H9 (cell line): ENCODE results near the gene ANKFY1. TPM values are rescaled to one million over a fixed set of nuclear protein-coding genes. Genes with fewer than 3 reads are reported as not detected.

ENCODE experiments used
- DNase-seq: peaks from one replicate; pipeline ENCODE4 v3.0.0-alpha.2; 2017
- H2AFZ ChIP-seq: one replicate; pipeline ENCODE4 v1.6.1; 2013; ENCODE audit warnings: mild to moderate bottlenecking, low read length, control low read depth, moderate library complexity
- H2AK5ac ChIP-seq: 2 replicates; pipeline ENCODE4 v1.6.1; 2013; ENCODE audit warnings: low read length, control low read depth, mixed read lengths; ENCODE audit not compliant: insufficient read length
- H2BK120ac ChIP-seq: one replicate; pipeline ENCODE4 v1.6.1; 2013; ENCODE audit warnings: low read depth, mild to moderate bottlenecking, low read length, control low read depth, inconsistent platforms; ENCODE audit not compliant: poor library complexity, severe bottlenecking
- H2BK12ac ChIP-seq: 2 replicates; pipeline ENCODE4 v1.6.1; 2013; ENCODE audit warnings: low read length, control low read depth, mixed read lengths, low read depth; ENCODE audit not compliant: insufficient read length
- H2BK15ac ChIP-seq: 2 replicates; pipeline ENCODE4 v1.6.1; 2013; ENCODE audit warnings: low read depth, low read length, control low read depth
- H2BK20ac ChIP-seq: one replicate; pipeline ENCODE4 v1.6.1; 2013; ENCODE audit warnings: low read depth, mild to moderate bottlenecking, low read length, control low read depth, inconsistent platforms; ENCODE audit not compliant: poor library complexity, severe bottlenecking
- H2BK5ac ChIP-seq: 2 replicates; pipeline ENCODE4 v1.6.1; 2013; ENCODE audit warnings: low read length, control low read depth, mixed read lengths; ENCODE audit not compliant: insufficient read length
- H3K14ac ChIP-seq: 2 replicates; pipeline ENCODE4 v1.6.1; 2013; ENCODE audit warnings: low read length, control low read depth; ENCODE audit not compliant: insufficient read depth
- H3K18ac ChIP-seq: 2 replicates; pipeline ENCODE4 v1.6.1; 2013; ENCODE audit warnings: low read depth, mild to moderate bottlenecking, mixed read lengths, low read length, control low read depth; ENCODE audit not compliant: insufficient read length
- H3K23ac ChIP-seq: 2 replicates; pipeline ENCODE4 v1.6.1; 2013; ENCODE audit warnings: low read length, control low read depth, mixed read lengths, low read depth; ENCODE audit not compliant: insufficient read length
- H3K23me2 ChIP-seq: 2 replicates; pipeline ENCODE4 v1.6.1; 2013; ENCODE audit warnings: low read depth, mild to moderate bottlenecking, mixed read lengths, low read length, control low read depth; ENCODE audit not compliant: insufficient read length, poor library complexity, severe bottlenecking
- H3K27ac ChIP-seq: 2 replicates; pipeline ENCODE4 v1.5.1; 2013; ENCODE audit warnings: low read length, control low read depth, mixed read lengths, low read depth; ENCODE audit not compliant: insufficient read length
- H3K27me3 ChIP-seq: 2 replicates; pipeline ENCODE4 v1.6.1; 2013; ENCODE audit warnings: low read length, control low read depth, inconsistent platforms; ENCODE audit not compliant: insufficient read depth
- H3K4ac ChIP-seq: 2 replicates; pipeline ENCODE4 v1.6.1; 2013; ENCODE audit warnings: low read depth, mild to moderate bottlenecking, control low read depth, inconsistent platforms, low read length, moderate library complexity
- H3K4me1 ChIP-seq: 2 replicates; pipeline ENCODE4 v1.6.1; 2013; ENCODE audit warnings: low read length, control low read depth, inconsistent platforms; ENCODE audit not compliant: insufficient read depth
- H3K4me2 ChIP-seq: 2 replicates; pipeline ENCODE4 v1.6.1; 2013; ENCODE audit warnings: low read length, control low read depth, mixed read lengths; ENCODE audit not compliant: insufficient read length, insufficient read depth
- H3K56ac ChIP-seq: 2 replicates; pipeline ENCODE4 v1.6.1; 2013; ENCODE audit warnings: low read depth, mild to moderate bottlenecking, mixed read lengths, low read length, control low read depth; ENCODE audit not compliant: insufficient read length
- H3K79me1 ChIP-seq: 2 replicates; pipeline ENCODE4 v1.6.1; 2013; ENCODE audit warnings: low read depth, mild to moderate bottlenecking, moderate library complexity, low read length, control low read depth, inconsistent platforms; ENCODE audit not compliant: insufficient read depth, poor library complexity, severe bottlenecking
- H3K79me2 ChIP-seq: 2 replicates; pipeline ENCODE4 v1.6.1; 2013; ENCODE audit warnings: low read length, control low read depth, inconsistent platforms; ENCODE audit not compliant: insufficient read depth
- H3K9ac ChIP-seq: 2 replicates; pipeline ENCODE4 v1.6.1; 2013; ENCODE audit warnings: low read length, control low read depth, mixed read lengths; ENCODE audit not compliant: insufficient read length; ENCODE audit errors: extremely low read depth
- H3K9me3 ChIP-seq: one replicate; pipeline ENCODE4 v1.6.1; 2013; ENCODE audit warnings: low read depth, low read length, inconsistent platforms; ENCODE audit not compliant: control insufficient read depth
- H3T11ph ChIP-seq: one replicate; pipeline ENCODE4 v1.6.1; 2013; ENCODE audit warnings: mild to moderate bottlenecking, low read length, control low read depth, inconsistent platforms
- H4K20me1 ChIP-seq: one replicate; pipeline ENCODE4 v1.6.1; 2013; ENCODE audit not compliant: control insufficient read depth, insufficient read length, insufficient read depth
- H4K5ac ChIP-seq: 2 replicates; pipeline ENCODE4 v1.6.1; 2013; ENCODE audit warnings: low read depth, mild to moderate bottlenecking, mixed read lengths, low read length, control low read depth; ENCODE audit not compliant: insufficient read length
- H4K8ac ChIP-seq: replicated peaks from 2 replicates; pipeline ENCODE4 v1.6.1; 2013; ENCODE audit warnings: low read length, control low read depth, mixed read lengths, low read depth; ENCODE audit not compliant: insufficient read length
- H4K91ac ChIP-seq: 2 replicates; pipeline ENCODE4 v1.6.1; 2013; ENCODE audit warnings: low read depth, mild to moderate bottlenecking, moderate library complexity, mixed read lengths, low read length, control low read depth; ENCODE audit not compliant: insufficient read length
- H3K27ac Mint-ChIP-seq, 3 experiments: 2 replicates in 2 of 3; 3 replicates in 1 of 3; pipeline ENCODE4 v1.8.0; 2020 to 2021; ENCODE audit warnings: mixed read lengths in 3 of 3, mild to moderate bottlenecking in 1 of 3, moderate library complexity in 1 of 3
- H3K27me3 Mint-ChIP-seq: 2 replicates; pipeline ENCODE4 v1.8.0; 2021; ENCODE audit warnings: low read depth, mild to moderate bottlenecking, moderate library complexity, mixed read lengths
- H3K36me3 Mint-ChIP-seq, 3 experiments: 2 replicates in 2 of 3; 3 replicates in 1 of 3; pipeline ENCODE4 v1.8.0; 2020 to 2021; ENCODE audit warnings: low read depth in 3 of 3, mixed read lengths in 3 of 3; ENCODE audit not compliant: insufficient read depth in 1 of 3
- H3K4me1 Mint-ChIP-seq, 2 experiments: 2 replicates each; pipeline ENCODE4 v1.8.0; 2020; ENCODE audit warnings: mixed read lengths in 2 of 2
- H3K4me3 Mint-ChIP-seq, 2 experiments: 2 replicates in 1 of 2; 3 replicates in 1 of 2; pipeline ENCODE4 v1.8.0; 2020 to 2021; ENCODE audit warnings: mild to moderate bottlenecking in 2 of 2, mixed read lengths in 2 of 2, moderate library complexity in 1 of 2
- H3K9me3 Mint-ChIP-seq, 2 experiments: 2 replicates in 1 of 2; 3 replicates in 1 of 2; pipeline ENCODE4 v1.8.0; 2020; ENCODE audit warnings: mild to moderate bottlenecking in 2 of 2, mixed read lengths in 2 of 2, moderate library complexity in 1 of 2
- CTCF ChIP-seq: fragments of 200-600 bp; sonication (generic); conservative IDR thresholded peaks from 3 replicates; pipeline ENCODE4 v1.8.0; 2021; ENCODE audit warnings: antibody characterized with exemption, mild to moderate bottlenecking
- WGBS: extraction: QIAGEN DNeasy Blood & Tissue Kit; methylation state at CpG from one replicate; pipeline ENCODE4 v1.1.7; 2013; ENCODE audit warnings: missing lambda C conversion rate, low lambda C conversion rate, mixed read lengths; ENCODE audit not compliant: insufficient read length; ENCODE audit errors: extremely low coverage; 5-methylcytosine and 5-hydroxymethylcytosine counted together
- total RNA-seq: library from RNA; stranded (reverse); gene quantifications from 2 replicates; pipeline ENCODE4 v1.2.1, GENCODE V29; 2021

The ANKFY1 gene
- total RNA-seq, 1 experiment from 2014 or later = 51.9 TPM

DNA sequence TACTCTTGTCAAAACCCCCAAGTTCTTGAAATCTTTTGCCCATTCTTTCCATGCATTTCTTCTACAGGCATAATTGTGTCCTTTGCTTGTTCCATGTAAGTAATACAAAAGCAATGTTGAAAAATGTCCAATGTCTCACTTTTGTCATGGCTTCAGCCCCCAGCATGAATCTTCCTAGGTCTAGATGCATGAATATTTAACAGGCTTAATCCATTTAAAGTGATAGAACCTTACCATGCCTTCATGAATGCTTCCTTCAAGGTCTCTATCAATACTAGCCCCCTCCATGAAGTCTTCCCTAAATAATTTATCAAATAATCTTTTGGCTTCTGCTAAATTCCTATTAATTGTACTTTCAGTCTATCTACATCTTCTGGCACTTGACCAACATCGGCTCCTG is 46.1 kb upstream of the ANKFY1 start:
- no peaks in the 10 kb centered on the region for H3K27me3 Mint-ChIP-seq
- no peak overlapping the region for H2BK5ac ChIP-seq
- no peak overlapping the region for H3K4me3 Mint-ChIP-seq
- TF ChIP-seq CTCF = no peak
- no CpG with 5 or more reads among the region's 1 CpG for WGBS
- H2BK120ac ChIP-seq = no peak overlapping the region
- no peak overlapping the region for H2AK5ac ChIP-seq
- peaks cover 2% of the 10 kb centered on the region for H4K20me1 ChIP-seq
- no peak for DNase-seq
- no peak overlapping the region for H3K4ac ChIP-seq
- peak overlapping the region in 1 of 3 experiments; percentile 78; a peak in 2 of 7 replicates for H3K27ac Mint-ChIP-seq
- H4K5ac ChIP-seq = no peak overlapping the region
- H3K9me3 ChIP-seq = no peaks in the 10 kb centered on the region
- no peak overlapping the region for H4K91ac ChIP-seq
- H4K8ac ChIP-seq = no peak overlapping the region
- no peak overlapping the region for H3K18ac ChIP-seq
- H2AFZ ChIP-seq = no peak overlapping the region
- peaks cover 4% of the 10 kb centered on the region for H3K79me1 ChIP-seq
- H3K27ac ChIP-seq = no peak overlapping the region
- no peak overlapping the region for H3T11ph ChIP-seq
- H3K4me1 Mint-ChIP-seq = peaks cover 70 to 76% of the 10 kb centered on the region in 2 experiments
- H2BK12ac ChIP-seq = no peak overlapping the region
- H3K23ac ChIP-seq = no peak overlapping the region
- H2BK20ac ChIP-seq = no peak overlapping the region
- no peak overlapping the region for H3K56ac ChIP-seq
- H3K79me2 ChIP-seq = peaks cover 37% of the 10 kb centered on the region; the same call in 1 of the 2 replicates
- no peaks in the 10 kb centered on the region for H3K23me2 ChIP-seq
- no peak overlapping the region for H2BK15ac ChIP-seq
- peaks cover 13 to 16% of the 10 kb centered on the region in 2 experiments for H3K9me3 Mint-ChIP-seq
- H3K14ac ChIP-seq = no peak overlapping the region
- H3K36me3 Mint-ChIP-seq = peaks cover 27 to 57% (median 36%) of the 10 kb centered on the region in 3 experiments
- H3K27me3 ChIP-seq = no peaks in the 10 kb centered on the region
- peaks cover 11% of the 10 kb centered on the region; the same call in 1 of the 2 replicates for H3K4me1 ChIP-seq
- H3K4me2 ChIP-seq = no peak overlapping the region
- no peak overlapping the region for H3K9ac ChIP-seq
